Common myeloid progenitor, CD34-positive (primary cell): ENCODE results near the gene CASZ1.
A peak's percentile ranks its signal among the peaks of the same experiment; 100 is the strongest.

ENCODE experiments used
- CTCF ChIA-PET: fragments of 350-600 bp; sonication (Branson Sonifier 250); formaldehyde crosslinking; loops from one replicate; lab custom pipeline; 2021; ENCODE audit warnings: antibody characterized with exemption; lab: Charles Lee
- POLR2A ChIA-PET: fragments of 350-600 bp; sonication (Branson Sonifier 250); formaldehyde crosslinking; loops from one replicate; lab custom pipeline; 2021; ENCODE audit warnings: antibody characterized with exemption; lab: Charles Lee
- DNase-seq, 3 donors: peaks; one replicate each; pipeline versions ENCODE4 v3.0.0 to v3.0.0-alpha.2; 2013
- H3K27ac ChIP-seq, 2 experiments: 1 replicate in 1 of 2; 2 replicates in 1 of 2; pipeline ENCODE4 v1.7.0; 2013; ENCODE audit warnings: inconsistent platforms in 2 of 2, low read length in 2 of 2, mild to moderate bottlenecking in 2 of 2, low read depth in 1 of 2, moderate library complexity in 1 of 2; ENCODE audit not compliant: severe bottlenecking in 2 of 2, insufficient read depth in 1 of 2, poor library complexity in 1 of 2
- H3K27me3 ChIP-seq, 5 experiments: replicated peaks in 2 of 5; 1 replicate in 3 of 5; 2 replicates in 2 of 5; pipeline versions ENCODE4 v1.6.1 to v1.7.0; 2013; ENCODE audit warnings: low read length in 4 of 5, mild to moderate bottlenecking in 2 of 5, moderate library complexity in 2 of 5, inconsistent platforms in 1 of 5; ENCODE audit not compliant: insufficient read depth in 5 of 5, control insufficient read depth in 4 of 5
- H3K36me3 ChIP-seq, 4 experiments: 1 replicate in 2 of 4; 2 replicates in 2 of 4; pipeline versions ENCODE4 v1.6.1 to v1.7.0; 2013; ENCODE audit warnings: low read length in 3 of 4, control low read depth in 1 of 4, mild to moderate bottlenecking in 1 of 4; ENCODE audit not compliant: control insufficient read depth in 4 of 4, insufficient read depth in 4 of 4
- H3K4me1 ChIP-seq, 4 experiments: 1 replicate in 3 of 4; 2 replicates in 1 of 4; pipeline versions ENCODE4 v1.6.1 to v1.7.1; 2013; ENCODE audit warnings: low read length in 3 of 4, mild to moderate bottlenecking in 3 of 4, control low read depth in 1 of 4, inconsistent platforms in 1 of 4, moderate library complexity in 1 of 4; ENCODE audit not compliant: control insufficient read depth in 4 of 4, insufficient read depth in 4 of 4; ENCODE audit errors: control extremely low read depth in 1 of 4
- H3K4me3 ChIP-seq, 7 experiments: 1 replicate in 4 of 7; 2 replicates in 3 of 7; pipeline versions ENCODE4 v1.5.1 to v1.7.0; 2013; ENCODE audit warnings: mild to moderate bottlenecking in 7 of 7, low read length in 6 of 7, moderate library complexity in 6 of 7, inconsistent platforms in 2 of 7, low read depth in 2 of 7, control low read depth in 1 of 7; ENCODE audit not compliant: insufficient read depth in 4 of 7, control insufficient read depth in 1 of 7; ENCODE audit errors: extremely low read depth in 1 of 7
- H3K9me3 ChIP-seq, 5 experiments: 1 replicate in 4 of 5; 2 replicates in 1 of 5; pipeline versions ENCODE4 v1.6.1 to v1.7.1; 2013; ENCODE audit warnings: low read length in 4 of 5, mild to moderate bottlenecking in 2 of 5, inconsistent platforms in 1 of 5, low read depth in 1 of 5, moderate library complexity in 1 of 5; ENCODE audit not compliant: control insufficient read depth in 4 of 5, insufficient read depth in 2 of 5; ENCODE audit errors: control extremely low read depth in 1 of 5
- WGBS: methylation state at CpG from one replicate; pipeline ENCODE4 v1.1.5; 2013; ENCODE audit not compliant: insufficient coverage; 5-methylcytosine and 5-hydroxymethylcytosine counted together

CASZ1 gene

DNA sequence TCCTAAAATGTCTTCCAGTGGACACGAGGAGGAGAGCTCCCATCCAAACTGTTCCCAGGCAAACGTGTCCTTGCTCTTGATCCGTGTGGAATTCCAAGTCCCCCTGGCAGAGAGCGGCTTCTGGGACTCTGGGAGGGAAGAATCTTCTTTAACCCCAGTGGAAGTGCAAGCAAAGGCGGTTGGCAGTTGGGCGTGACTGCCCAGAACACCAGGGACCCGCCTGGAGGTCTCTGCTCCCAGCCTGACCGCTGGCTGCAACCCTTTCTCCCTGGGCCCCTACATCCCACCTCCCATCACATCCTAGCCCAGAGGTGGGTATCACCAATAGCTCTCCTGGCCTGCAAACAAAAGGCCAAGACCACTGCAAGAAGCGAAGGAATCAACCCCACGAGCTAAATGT lies 17.8 kb downstream of the CASZ1 start:
- ChIA-PET CTCF (no interaction called here), POLR2A (no interaction called here)
- 90% methylated on average over 7 of the region's 10 CpGs for WGBS
- peaks cover 0 to 8% (median 0%) of the 10 kb centered on the region in 5 experiments for H3K27me3 ChIP-seq
- no peaks in the 10 kb centered on the region for H3K36me3 ChIP-seq
- no peak overlapping the region for H3K27ac ChIP-seq
- H3K9me3 ChIP-seq, result no peaks in the 10 kb centered on the region
- DNase-seq, result no peak
- H3K4me1 ChIP-seq, result no peaks in the 10 kb centered on the region
- H3K4me3 ChIP-seq, result no peak overlapping the region

DNA sequence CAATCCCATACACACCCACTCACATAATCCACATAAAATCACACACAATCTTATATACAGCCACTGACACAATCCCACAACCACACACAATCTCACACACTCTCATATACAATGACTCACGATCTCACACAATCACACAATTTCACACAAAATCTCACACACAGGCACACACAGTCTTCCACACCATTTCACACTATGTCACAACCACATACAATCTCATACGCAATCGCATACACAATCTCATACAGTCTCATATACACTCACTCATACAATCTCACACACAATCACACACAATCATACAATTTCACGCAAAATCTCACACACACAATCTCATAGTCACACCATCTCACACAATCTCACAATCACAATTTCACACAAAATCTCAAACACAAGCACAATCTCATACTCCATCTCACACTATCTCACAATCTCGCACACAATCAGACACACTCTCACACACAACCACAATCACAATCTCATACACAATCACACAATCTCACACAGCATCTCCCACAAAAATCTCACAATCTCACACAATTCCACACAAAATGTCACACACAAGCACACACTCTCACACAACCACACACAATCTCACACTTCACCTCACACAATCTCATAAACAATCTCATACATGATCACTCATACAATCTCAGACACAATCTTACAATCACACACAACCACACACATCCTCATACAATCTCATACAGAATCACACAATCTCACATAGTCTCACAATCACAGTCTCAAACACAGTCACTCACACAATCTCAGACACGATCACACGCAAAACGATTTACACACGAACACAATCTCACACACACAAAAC lies 18.5 kb downstream of the CASZ1 start:
- Histone ChIP-seq H3K9me3 (no peaks in the 10 kb centered on the region), H3K36me3 (no peaks in the 10 kb centered on the region), H3K4me1 (no peaks in the 10 kb centered on the region), H3K27me3 (peaks cover 0 to 8% (median 0%) of the 10 kb centered on the region in 5 experiments), H3K4me3 (no peak overlapping the region), H3K27ac (no peak overlapping the region)
- 92% methylated on average over 9 of the region's 9 CpGs for WGBS
- ChIA-PET POLR2A (no interaction called here), CTCF (no interaction called here)
- peak in 1 of 3 donors; percentile 46 for DNase-seq

DNA sequence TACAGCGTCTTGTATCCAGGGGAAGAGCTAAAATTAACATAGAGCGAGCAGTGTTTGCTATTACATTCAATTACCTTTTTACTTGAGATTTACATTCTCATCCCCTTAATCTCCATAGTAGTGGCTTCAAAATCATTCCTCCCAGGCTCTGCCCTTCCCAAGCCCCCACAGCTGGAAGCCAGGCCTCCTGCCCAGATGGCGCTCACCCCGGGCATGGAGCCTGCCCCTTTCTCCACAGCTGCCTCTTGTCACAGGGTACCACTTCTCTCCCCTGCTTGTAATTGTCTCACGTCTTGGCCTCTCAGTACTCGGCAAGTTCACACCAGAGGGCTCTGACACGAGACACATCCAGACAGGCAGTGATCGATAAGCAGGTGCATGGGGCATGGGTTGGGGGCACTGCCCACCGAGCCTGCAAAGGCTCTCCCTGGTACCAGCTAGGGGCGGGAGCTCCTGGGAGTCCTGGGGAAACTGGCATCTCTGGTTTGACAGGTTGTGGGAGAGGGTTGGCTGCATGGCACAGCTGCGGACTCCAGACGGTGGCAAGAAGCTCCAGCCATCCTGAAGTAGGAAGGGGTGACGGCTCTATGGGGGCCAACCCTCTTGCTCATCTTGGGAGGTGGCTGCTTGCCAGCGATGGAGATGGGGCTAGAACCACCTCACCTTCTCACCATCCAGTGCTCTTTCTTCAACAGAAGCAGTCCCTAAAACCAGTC lies 20.1 kb downstream of the CASZ1 start:
- H3K4me1 ChIP-seq, result no peaks in the 10 kb centered on the region
- WGBS, result 97% methylated on average over 12 of the region's 14 CpGs
- H3K27me3 ChIP-seq, result peaks cover 0 to 9% (median 0%) of the 10 kb centered on the region in 5 experiments
- no peaks in the 10 kb centered on the region for H3K36me3 ChIP-seq
- no peak overlapping the region for H3K27ac ChIP-seq
- POLR2A ChIA-PET, result no interaction called here
- CTCF ChIA-PET, result interaction anchor here (0.9 kb wide), 1 partner anchor 46 kb away, joined by 3 read pairs; no protein-coding TSS in a partner anchor
- no peak overlapping the region for H3K4me3 ChIP-seq
- H3K9me3 ChIP-seq, result no peaks in the 10 kb centered on the region
- DNase-seq, result no peak

DNA sequence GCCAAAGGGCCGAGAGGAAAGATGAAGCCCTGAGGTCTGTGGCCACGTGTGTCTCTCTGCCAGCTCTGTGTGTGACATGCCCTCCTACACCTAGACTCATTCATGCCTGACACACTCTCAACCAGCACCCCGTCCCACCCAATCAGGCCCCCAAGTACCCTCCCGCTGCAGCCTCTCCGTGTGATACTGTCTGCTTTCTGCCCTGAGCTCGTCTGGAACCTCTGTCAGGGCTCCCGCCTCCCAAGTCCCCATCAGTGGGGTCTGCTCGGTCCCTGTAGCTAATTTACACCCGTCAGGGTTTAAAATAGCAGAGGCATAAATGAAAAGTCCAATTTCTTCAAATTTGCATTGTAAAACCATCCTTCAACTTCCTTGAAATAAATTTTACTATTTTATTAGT lies 20.7 kb downstream of the CASZ1 start:
- CTCF ChIA-PET, result no interaction called here
- POLR2A ChIA-PET, result no interaction called here
- Histone ChIP-seq H3K27ac (no peak overlapping the region), H3K9me3 (no peaks in the 10 kb centered on the region), H3K4me3 (no peak overlapping the region), H3K36me3 (no peaks in the 10 kb centered on the region), H3K4me1 (no peaks in the 10 kb centered on the region), H3K27me3 (peaks cover 0 to 9% (median under 1%) of the 10 kb centered on the region in 5 experiments)
- no peak for DNase-seq
- 93% methylated on average over 5 of the region's 9 CpGs for WGBS

GRCh38 chr1:10774615-10775310 lies 21.7 kb downstream of the CASZ1 start:
- DNase-seq, result no peak
- CTCF ChIA-PET, result no interaction called here

DNA sequence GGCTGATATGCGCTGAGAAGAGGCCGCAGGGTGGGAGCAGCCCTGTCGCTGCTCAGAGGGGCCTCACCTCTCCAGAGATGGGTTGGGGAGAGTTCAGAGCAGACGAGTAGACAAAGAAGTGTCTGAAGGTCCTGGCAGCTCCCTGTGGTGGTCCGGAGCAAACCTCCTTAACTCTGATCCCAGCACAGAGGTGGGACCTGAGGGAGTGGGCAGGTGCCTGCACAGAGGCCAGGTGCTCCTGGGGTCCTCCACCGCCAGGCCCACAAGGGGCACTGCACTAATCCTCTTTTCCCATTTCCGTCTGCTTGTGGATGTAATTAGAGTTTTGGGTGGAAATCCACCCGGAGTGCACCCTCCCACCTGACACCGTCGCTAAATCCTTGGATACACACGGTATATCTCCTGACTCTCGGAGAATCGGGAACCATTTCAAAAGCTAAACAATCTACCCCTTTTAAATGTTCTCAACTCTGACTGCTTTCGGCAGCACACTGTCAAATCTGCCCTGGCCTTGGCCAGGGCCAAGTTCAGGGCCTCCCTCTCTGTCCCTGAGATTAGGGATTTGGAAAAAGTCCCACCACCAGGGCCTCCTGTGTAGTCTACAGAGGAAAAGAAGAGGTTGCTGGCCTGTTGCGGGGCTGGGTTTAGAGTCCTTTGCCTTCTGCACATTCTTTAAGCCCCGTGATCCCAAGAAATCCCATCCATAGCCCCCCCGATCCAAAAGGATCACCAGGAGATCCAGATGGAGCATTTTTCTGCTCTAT lies 22.4 kb downstream of the CASZ1 start:
- Histone ChIP-seq H3K27ac (no peak overlapping the region), H3K27me3 (peaks cover 0 to 9% (median 2%) of the 10 kb centered on the region in 5 experiments), H3K9me3 (no peaks in the 10 kb centered on the region), H3K4me3 (no peak overlapping the region), H3K4me1 (no peaks in the 10 kb centered on the region), H3K36me3 (no peaks in the 10 kb centered on the region)
- CTCF ChIA-PET, result no interaction called here
- no peak for DNase-seq
- POLR2A ChIA-PET, result interaction anchor here (0.6 to 1.1 kb wide), 2 partner anchors 17 to 35 kb away, joined by 3 read pairs; no protein-coding TSS in a partner anchor
- WGBS, result 95% methylated on average over 15 of the region's 17 CpGs

More at GRCh38 chr1:10774615-10775310, 21.7 kb downstream of the CASZ1 start:
- no peaks in the 10 kb centered on the region for H3K9me3 ChIP-seq
- H3K4me3 ChIP-seq, result no peak overlapping the region
- no peaks in the 10 kb centered on the region for H3K36me3 ChIP-seq
- POLR2A ChIA-PET, result interaction anchor here (1.1 kb wide), 1 partner anchor 36 kb away, joined by 3 read pairs; no protein-coding TSS in a partner anchor
- 98% methylated on average over 17 of the region's 17 CpGs for WGBS
- H3K27ac ChIP-seq, result no peak overlapping the region
- peaks cover 0 to 9% (median 2%) of the 10 kb centered on the region in 5 experiments for H3K27me3 ChIP-seq
- H3K4me1 ChIP-seq, result no peaks in the 10 kb centered on the region
